NCI-H446 (cell line): Measurements from ENCODE around the gene LSM14B.

Experiments used
- DNase-seq, 2 experiments: peaks; one replicate each; lab custom pipeline; 2025; lab: John Stamatoyannopoulos, UW

The LSM14B gene

DNA sequence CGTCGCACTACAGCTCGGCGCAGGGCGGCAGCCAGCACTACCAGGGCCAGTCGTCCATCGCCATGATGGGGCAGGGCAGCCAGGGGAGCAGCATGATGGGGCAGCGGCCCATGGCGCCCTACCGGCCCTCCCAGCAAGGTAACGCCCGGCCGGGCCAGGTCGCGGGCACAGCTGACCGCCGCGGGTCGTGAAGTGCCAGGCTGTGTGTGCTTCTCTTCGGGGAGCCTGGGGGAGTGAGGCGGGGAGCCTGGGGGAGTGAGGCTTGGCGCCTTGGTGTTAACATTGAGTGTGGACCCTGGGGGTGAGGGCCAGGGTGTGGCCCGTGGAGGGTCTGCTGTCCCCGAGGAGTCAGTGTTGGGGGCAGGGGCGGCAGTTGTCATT is 41.2 kb downstream of the LSM14B start:
- DNase-seq: no peak

DNA sequence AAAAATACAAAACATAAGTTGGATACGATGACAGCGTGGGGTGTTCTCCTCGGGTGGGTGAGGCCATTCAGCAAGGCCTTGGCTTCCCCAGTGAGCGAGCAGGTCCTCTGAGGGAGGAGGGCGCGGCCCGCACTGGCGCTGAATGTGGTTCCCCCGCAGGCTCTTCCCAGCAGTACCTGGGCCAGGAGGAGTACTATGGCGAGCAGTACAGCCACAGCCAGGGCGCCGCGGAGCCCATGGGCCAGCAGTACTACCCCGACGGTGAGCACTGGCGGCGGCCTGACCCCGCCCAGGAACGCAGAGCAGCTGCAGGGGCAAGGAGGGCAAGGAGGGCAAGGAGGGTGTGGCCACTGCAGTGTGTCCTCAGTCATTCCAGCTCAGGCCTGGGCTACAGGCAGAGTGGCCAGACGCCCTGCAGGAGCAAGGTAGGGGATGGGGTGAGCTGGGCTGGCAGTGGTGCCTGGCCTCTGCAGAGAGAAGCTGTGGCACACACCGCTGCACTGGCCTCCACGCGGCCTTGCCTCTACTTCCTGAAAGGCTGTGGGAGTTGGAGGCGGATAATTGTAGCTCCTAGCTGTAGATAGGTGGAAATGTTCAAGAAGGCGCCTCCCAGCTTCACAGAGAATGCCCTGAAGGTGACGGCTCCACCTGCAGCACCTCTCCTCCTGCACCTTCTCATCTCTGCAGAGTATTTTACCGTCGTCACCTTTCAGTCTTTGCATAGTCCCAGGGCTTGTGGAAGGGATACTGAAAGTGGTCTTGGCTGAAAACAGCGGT is 41.9 kb downstream of the LSM14B start:
- DNase-seq: no peak

DNA sequence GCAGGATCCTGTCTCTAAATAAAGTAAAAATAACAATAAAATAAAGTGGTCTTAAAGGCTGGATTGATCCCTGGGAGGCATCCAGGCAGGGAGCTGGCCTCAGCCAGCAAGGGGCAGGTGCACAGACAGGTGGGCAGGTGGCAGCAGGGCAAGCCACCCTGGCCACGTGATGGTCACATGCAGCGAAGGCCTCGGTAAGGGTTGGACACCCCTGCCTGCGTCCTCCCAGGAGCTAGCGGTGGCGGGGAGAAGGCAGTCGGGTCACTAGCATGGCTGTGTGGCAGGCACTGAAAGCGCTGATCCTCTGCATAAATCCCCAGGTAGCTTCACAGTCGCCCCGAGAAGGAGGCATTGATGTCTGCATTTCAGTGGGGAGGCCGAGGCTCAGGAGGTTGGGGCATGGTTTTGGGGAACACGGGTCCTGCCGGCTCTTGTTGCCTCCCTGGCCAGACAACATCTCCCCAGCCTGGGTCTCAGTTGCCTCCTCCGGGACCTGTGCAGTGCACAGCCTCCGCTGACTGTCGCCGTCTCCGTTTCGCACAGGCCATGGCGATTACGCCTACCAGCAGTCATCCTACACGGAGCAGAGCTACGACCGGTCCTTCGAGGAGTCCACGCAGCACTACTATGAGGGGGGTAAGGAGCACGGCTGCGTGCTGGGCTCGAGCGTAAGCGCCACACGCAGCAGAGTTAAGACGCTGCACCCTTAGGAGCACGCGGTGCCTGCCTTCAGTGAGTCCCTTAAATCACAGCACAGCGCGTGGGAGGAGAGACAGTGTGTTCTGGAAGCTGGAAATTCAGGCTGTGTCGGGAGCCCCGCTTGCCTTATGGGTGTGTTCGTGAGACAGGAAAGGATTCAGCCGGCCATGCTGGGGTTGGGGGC is 42.8 kb downstream of the LSM14B start:
- DNase-seq: no peak

GRCh38 chr20:62165762-62166399 is 43.6 kb downstream of the LSM14B start:
- DNase-seq: no peak

GRCh38 chr20:62167474-62167873 is 45.2 kb downstream of the LSM14B start:
- no peak for DNase-seq

- no peak for DNase-seq
These were observed 45.8 kb downstream of the LSM14B start for GRCh38 chr20:62168061-62168460.

DNA sequence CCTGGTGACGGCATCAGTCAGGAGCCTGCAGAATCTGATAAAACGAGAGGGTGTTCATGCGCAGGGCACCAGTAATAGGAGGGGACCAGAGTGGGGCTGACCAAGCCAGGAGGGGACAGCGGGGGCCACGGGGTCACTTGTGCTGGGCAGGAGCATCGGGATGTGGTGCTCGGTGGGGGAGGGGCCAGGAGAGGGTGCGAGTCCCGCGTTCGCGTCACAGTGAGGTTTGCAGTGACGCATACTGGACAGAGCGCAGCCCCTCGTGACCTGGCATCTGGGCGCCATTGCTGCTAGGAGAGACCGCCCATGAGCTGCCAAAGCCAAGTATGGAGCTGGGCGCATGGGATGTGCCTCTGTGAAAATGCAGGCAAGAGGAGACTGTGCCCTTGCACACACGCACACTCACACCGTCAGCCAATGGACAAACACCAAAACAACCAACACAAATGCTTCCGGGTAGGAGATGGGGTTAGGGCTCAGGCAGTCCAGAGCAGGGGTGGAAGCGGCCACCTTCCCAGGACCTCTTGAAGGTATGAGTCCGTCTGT is 46.7 kb downstream of the LSM14B start:
- DNase-seq: no peak

- no peak for DNase-seq
These were observed 48.3 kb downstream of the LSM14B start for GRCh38 chr20:62170536-62170935.

- DNase-seq: no peak
These were observed 49.0 kb downstream of the LSM14B start for GRCh38 chr20:62171245-62171644.

DNA sequence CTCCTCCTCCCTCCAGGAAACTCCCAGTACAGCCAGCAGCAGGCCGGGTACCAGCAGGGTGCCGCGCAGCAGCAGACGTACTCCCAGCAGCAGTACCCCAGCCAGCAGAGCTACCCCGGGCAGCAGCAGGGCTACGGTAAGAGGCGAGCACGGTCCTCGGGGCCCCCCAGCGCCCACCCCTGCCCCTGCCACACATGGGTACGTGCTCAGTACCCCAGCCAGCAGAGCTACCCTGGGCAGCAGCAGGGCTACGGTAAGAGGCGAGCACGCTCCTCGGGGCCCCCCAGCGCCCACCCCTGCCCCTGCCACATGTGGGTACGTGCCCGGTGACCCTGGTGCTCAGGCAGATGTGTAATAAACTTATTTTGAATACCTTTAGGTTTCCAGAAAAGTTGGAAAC is 50.4 kb downstream of the LSM14B start:
- no peak for DNase-seq

- DNase-seq: no peak
These were observed 51.9 kb downstream of the LSM14B start for GRCh38 chr20:62174021-62174804.

GRCh38 chr20:62174870-62175624 is 52.8 kb downstream of the LSM14B start:
- no peak for DNase-seq

DNA sequence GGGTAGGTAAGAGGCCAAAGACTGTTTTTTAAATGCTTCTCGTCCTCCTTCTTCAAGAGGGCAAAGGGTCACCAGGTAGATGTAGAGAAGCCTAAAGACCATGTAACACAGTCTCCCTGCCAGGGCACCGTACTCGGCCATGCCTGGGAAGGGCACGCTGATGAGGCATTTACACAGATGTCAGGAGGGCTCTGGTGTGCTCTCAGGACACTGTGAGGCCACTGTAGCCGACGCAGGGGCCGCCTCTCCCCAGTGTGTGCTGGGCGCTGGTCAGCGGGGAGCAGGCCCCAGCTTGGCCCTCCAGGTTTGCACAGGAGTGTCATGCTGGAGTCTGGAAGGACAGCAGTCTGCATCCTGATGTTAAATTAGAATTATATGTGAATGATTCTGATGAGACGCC is 53.4 kb downstream of the LSM14B start:
- DNase-seq: no peak

- DNase-seq: no peak
These were observed 54.6 kb downstream of the LSM14B start for GRCh38 chr20:62176866-62177265.

DNA sequence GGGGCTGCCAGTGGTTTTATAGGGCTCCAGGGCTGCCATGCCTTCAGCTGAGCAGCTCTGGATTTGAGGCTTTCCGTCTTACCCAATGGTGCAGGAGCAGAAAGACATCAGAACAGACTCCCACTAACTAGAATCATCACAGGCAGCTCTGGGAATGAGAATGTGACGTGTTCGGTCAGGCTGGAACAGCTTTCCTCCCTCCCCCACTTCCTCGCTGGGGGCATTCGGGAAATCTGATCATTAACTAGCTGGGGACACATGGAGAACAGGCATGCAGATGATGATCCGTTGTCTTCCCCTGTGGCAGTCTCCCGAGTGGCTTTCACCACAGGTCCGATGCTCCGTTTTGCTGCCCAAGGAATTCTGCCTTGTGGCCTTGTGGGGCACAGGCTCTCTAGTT is 55.0 kb downstream of the LSM14B start:
- DNase-seq: no peak

DNA sequence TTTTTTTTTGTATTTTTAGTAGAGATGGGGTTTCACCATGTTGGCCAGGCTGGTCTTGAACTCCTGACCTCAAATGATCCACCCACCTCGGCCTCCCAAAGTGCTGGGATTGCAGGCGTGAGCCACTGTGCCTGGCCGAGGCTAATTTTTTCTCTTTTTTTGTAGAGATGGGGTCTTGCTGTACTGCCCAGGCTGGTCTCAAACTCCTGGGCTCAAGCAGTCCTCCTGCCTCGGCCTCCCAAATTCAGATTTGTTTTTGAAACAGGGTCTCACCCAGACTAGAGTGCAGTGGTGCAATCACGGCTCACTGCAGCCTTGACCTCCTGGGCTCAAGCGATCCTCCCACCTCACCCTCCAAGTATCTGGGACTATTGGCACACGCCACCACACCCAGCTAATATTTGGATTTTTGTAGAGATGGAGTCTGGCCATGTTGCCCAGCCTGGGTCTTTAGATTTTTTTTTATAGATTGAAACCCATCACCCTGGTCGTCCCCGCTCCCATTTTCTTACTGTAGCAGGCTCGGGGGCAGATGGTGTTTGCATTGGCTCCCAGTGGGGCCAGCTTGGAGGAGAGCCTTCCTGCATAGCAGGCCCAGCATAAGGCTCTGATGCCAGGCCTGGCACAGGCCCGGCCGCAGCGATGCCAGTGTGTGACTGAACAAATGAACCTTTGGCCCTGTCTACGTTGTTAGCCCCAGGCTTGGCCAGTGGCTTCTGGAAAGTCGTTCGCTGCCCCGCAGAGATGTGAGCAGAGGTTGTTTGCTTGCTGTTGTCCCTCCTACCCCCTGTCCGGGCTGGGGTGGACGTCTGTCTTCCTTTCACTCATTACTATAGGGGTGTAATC is 56.3 kb downstream of the LSM14B start:
- DNase-seq: peak; percentile 19 to 82

DNA sequence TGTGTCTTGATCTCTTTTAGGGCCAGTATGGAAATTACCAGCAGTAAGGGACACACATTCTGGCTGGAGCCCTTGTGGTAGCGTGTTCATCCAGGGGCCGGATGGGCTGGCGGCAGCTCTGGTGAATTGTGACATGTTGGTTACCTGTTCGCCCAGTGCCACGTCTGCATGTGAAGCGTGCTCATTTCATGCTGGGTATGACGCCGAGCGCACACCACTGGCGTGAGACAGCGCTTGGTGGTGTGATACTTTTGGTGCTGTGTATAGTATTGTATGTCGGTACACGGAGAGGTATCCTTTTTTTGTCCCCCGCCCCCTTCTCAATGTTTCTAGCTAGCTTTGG is 56.9 kb downstream of the LSM14B start:
- no peak for DNase-seq

DNA sequence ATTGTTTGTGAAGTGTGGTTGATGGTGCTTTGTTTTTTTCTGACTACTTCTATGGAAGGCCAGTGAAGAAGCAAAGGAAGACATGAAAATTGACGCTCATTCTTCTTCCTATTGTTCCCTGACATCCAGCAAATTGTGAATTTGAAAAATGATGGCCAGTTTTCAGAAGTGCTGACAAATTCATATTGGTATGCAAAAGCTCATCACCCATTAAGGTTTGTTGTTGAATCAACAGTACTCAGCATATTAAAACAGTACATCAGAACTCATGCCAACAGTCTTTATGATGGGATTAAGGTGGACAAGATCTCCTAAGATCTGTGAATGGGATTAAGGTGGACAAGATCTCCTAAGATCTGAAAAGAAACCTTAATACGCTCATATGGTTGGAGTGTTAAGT is 59.5 kb downstream of the LSM14B start:
- no peak for DNase-seq

DNA sequence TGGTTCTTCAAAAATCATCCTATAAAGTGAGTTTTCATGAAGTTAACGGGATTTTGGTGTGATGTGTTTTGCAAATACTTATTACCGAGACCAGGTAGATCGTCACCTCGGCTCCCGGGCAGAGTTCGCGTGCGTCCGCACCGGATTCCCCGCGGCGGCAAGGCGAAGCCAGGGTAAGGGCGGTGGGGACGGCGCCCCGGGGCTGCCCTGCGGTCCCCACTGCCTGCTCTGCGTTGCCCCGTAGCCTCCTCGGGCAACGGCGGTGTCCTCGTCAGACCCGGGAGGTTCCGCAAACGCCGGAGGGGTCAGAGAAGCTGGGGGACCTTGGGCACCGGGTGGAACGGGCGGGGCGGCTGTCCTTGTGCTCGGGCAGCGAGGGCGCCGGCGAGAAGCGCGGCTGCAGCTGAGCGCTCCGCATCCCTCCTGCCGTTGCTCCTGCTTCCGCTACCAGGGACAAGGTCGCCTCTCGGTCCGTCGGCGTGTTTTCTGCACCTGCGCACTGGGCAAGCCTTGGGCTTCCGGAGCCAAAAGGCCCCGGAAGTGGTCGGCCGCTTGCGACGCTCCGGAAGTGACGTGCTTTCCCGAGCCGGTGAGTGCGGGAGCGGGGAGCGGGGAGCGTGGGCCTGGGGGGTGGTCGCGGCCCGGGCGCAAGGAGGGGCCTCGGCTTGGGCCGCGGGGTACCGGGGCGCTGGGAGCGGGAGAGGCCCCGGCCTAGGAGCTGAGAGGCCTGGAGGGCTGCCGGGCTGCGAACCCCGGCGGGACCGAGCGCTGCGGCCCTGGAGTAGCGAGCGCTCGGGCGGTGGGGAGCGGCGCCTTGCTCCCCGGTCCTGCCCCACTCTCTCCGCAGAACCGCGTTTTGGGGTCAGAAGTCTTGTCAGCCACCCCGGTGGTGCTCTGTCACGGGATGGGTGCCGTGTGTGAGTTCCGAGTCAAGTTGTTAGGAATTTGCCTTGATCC is 60.5 kb downstream of the LSM14B start, which contains the start of gene MTG2:
MTG2 (plus strand) TSS at position 560 of the 957 bp plus-strand sequence. CDS start 10,393 bp downstream, outside the sequence.
- peak; percentile 90 to 96 for DNase-seq
